PFSK-1 (cell line): ENCODE results near the gene SYTL3.

Experiments
- POLR2AphosphoS5 ChIP-seq: IDR thresholded peaks from 2 replicates; pipeline ENCODE4 v1.6.1; 2012; ENCODE audit warnings: low read depth, mild to moderate bottlenecking, control low read depth, low read length, moderate library complexity
- REST ChIP-seq, 2 experiments: IDR thresholded peaks; 2 replicates each; pipeline versions ENCODE4 v1.6.1 to v1.8.0; 2011 to 2012; ENCODE audit warnings: low read depth in 2 of 2, low read length in 2 of 2, control low read depth in 1 of 2, inconsistent platforms in 1 of 2, mild to moderate bottlenecking in 1 of 2, moderate library complexity in 1 of 2; ENCODE audit not compliant: insufficient read depth in 1 of 2
- SIN3A ChIP-seq: IDR thresholded peaks from 2 replicates; pipeline ENCODE4 v1.6.1; 2012; ENCODE audit warnings: mild to moderate bottlenecking, low read length, moderate library complexity, borderline replicate concordance; ENCODE audit not compliant: insufficient read depth
- TAF1 ChIP-seq: IDR thresholded peaks from 2 replicates; pipeline ENCODE4 v1.6.1; 2012; ENCODE audit warnings: low read length, control low read depth, borderline replicate concordance; ENCODE audit not compliant: insufficient read depth

GRCh38 chr6:158798311-158798710, 148.5 kb downstream of the SYTL3 start:
- TF ChIP-seq TAF1 (no peak), SIN3A (no peak), POLR2AphosphoS5 (no peak), REST (IDR thresholded peaks at IDR 0.05; ENCODE audit: insufficient read depth in 1 of 2, low read depth in 2 of 2, low read length in 2 of 2) (no peak)
